Measurements from ENCODE around the gene PYCR2. TPM values are rescaled to one million over a fixed set of nuclear protein-coding genes. Genes with fewer than 3 reads are reported as not detected.
"Not testable (repeated sequence)": the region's sequence is repeated elsewhere in the genome, so short reads cannot be mapped to it uniquely, and the experiment has no call there.

Gene PYCR2
- total RNA-seq, 1 donor: 36.7 TPM

DNA sequence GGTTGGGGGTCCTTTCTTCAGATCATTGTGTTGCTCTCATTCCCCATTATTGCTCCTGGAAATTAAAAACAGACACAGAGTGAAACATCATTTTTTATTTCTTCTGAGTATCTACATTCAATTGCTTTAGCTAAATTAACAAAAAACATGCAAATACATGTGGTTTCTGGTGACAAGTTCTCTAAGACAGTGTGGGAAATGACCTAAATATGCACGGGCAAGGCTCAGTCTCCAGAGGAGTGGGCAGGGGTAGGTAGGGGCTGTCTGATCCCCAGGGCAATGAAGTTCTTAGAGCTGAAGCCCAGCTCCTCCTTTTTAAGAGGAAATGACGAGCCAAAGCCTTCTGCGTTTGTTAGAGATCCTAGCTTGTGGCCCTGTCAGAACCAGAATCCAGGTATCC, 12.5 kb upstream of the PYCR2 start:
- no peak overlapping the region for H3K4me3 ChIP-seq (ENCODE audit: low read depth, low read length)
- DNase-seq (ENCODE audit: low read depth): no peak
- TF ChIP-seq, protein P1, sequence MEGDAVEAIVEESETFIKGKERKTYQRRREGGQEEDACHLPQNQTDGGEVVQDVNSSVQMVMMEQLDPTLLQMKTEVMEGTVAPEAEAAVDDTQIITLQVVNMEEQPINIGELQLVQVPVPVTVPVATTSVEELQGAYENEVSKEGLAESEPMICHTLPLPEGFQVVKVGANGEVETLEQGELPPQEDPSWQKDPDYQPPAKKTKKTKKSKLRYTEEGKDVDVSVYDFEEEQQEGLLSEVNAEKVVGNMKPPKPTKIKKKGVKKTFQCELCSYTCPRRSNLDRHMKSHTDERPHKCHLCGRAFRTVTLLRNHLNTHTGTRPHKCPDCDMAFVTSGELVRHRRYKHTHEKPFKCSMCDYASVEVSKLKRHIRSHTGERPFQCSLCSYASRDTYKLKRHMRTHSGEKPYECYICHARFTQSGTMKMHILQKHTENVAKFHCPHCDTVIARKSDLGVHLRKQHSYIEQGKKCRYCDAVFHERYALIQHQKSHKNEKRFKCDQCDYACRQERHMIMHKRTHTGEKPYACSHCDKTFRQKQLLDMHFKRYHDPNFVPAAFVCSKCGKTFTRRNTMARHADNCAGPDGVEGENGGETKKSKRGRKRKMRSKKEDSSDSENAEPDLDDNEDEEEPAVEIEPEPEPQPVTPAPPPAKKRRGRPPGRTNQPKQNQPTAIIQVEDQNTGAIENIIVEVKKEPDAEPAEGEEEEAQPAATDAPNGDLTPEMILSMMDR (IDR thresholded peaks at IDR 0.05; ENCODE audit: insufficient read depth, low read depth, low read length): no peak

DNA sequence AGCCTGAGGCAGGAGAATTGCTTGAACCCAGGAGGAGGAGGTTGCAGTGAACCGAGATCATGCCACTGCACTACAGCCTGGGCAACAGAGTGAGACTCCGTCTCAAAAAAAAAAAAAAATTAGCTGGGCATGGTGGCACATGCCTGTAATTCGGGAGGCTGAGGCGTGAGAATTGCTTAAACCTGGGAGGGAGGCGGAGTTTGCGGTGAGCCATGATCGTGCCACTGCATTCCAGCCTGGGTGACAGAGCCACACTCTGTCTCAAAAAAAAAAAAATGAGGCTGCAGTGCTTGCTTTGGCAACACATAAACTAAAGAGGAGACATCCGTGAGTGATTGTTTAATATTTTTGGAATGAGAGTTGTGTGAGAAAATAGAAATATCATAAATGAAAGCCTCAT, 12.0 kb upstream of the PYCR2 start:
- not testable (repeated sequence) for H3K4me3 ChIP-seq (ENCODE audit: low read depth, low read length); DNase-seq (ENCODE audit: low read depth)

DNA sequence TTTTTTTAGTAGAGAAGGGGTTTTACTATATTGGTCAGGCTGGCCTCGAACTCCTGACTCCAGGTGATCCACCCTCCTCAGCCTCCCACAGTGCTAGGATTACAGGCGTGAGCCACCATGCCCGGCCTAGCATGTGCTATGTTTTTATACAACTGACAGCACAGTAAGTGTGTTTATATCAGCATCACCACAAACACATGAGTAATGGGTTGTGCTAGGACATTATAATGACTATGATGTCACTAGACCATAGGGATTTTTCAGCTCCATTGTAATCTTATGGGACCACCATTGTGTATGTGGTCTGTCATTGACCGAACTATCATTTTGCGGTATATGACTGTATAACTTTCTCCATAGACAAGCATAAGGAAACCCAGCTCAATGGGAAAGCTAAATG, 10.7 kb upstream of the PYCR2 start:
- DNase-seq (ENCODE audit: low read depth): no peak
- TF ChIP-seq, protein P1 (IDR thresholded peaks at IDR 0.05; ENCODE audit: insufficient read depth, low read depth, low read length): no peak
- no peak overlapping the region for H3K4me3 ChIP-seq (ENCODE audit: low read depth, low read length)

DNA sequence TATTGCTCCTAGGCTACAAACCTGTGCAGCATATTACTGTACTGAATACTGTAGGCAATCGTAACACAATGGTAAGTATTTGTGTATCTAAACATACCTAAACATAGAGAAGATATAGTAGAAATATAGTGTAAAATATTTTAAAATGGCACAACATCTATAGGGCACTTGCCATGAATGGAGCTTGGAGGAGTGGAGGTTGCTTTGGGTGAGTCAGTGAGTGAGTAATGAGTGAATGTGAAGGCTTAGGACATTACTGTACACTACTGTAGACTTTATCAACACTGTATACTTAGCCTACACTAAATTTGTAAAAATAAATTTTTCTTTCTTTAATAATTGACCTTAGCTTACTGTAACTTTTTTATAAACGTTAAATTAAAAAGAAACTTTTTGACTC, 9.0 kb upstream of the PYCR2 start:
- TF ChIP-seq, protein P1 (IDR thresholded peaks at IDR 0.05; ENCODE audit: insufficient read depth, low read depth, low read length): no peak
- no peak overlapping the region for H3K4me3 ChIP-seq (ENCODE audit: low read depth, low read length)
- DNase-seq (ENCODE audit: low read depth): no peak

DNA sequence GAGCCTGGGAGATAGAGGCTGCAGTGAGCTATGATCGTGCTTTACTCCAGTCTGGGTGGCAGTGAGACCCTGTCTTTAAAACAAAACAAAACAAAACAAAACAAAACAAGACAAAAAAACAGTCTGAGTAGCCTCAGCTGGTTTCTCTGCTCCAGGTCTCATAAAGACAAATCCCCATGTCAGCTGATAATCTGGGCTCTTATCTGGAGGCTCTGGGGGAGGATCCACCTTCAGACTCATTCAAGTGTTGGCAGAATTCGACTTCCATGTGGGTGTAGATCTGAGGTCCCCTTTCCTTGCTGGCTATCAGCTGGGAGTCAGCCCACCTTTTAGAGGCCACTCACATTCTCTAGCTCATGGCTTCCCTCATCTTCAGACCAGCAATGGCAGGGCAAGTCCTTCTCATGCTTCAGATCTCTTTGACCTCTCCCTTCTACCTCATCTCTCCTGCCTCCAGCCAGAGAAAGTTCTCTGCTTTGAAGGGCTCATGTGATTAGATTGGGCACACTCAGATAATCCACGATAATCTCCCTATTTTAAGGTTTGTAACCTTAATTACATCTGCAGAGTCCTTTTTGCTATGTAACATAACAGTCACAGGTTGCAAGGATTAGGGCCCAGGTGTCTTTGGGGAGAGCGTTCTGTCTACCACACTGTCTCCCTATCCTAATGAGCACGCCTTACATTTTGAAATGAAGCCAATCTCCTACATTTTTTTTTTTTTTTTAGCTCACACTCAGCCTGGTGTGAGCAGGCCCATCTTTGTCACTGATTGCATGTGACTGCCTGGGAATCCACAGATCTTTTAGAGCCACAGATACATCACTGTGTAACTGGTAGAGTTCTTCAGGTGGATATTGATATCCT, 7.5 kb upstream of the PYCR2 start:
- no peak for DNase-seq (ENCODE audit: low read depth)
- no peak overlapping the region for H3K4me3 ChIP-seq (ENCODE audit: low read depth, low read length)
- TF ChIP-seq, protein P1 (IDR thresholded peaks at IDR 0.05; ENCODE audit: insufficient read depth, low read depth, low read length): no peak

DNA sequence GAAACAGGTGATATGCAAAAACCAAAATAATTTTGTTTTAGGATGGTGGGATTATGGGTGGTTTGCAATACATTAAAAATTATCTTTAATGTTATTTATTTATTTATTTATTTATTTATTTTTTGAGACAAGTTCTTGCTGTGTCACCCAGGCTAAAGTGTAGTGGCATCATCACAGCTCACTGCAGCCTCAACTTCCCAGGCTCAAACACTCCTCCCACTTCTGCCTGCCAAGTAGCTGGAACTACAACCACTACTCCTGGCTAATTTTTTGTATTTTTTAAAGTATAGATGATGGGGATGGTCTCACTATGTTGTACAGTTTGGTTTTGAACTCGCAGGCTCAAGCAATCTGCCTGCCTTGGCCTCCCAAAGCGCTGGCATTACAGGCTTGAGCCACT, 6.5 kb upstream of the PYCR2 start:
- H3K4me3 ChIP-seq (ENCODE audit: low read depth, low read length): no peak overlapping the region
- no peak for DNase-seq (ENCODE audit: low read depth)
- TF ChIP-seq, protein P1 (IDR thresholded peaks at IDR 0.05; ENCODE audit: insufficient read depth, low read depth, low read length): no peak

DNA sequence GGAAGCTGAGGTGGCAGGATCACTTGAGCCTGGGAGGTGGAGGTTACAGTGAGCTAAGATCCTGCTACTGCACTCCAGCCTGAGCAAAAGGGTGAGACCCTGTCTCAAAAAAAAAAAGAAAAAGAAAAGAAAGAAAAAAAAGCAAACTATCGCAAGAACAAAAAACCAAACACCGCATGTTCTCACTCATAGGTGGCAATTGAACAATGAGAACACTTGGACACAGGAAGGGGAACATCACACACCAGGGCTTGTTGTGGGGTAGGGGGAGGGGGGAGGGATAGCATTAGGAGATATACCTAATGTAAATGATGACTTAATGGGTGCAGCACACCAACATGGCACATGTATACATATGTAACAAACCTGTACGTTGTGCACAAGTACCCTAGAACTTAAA, 5.4 kb upstream of the PYCR2 start:
- not testable (repeated sequence) for H3K4me3 ChIP-seq (ENCODE audit: low read depth, low read length); DNase-seq (ENCODE audit: low read depth)

All from fibroblast of villous mesenchyme (primary cell).